SKM-1 (cell line): Measurements from ENCODE around the gene DOCK11.

Source experiments
- DNase-seq: peaks from one replicate; lab custom pipeline; 2025; ENCODE audit not compliant: unreplicated experiment; lab: John Stamatoyannopoulos, UW

DOCK11 gene

GRCh38 chrX:118623062-118623461 is 127.4 kb downstream of the DOCK11 start:
- DNase-seq: no peak

DNA sequence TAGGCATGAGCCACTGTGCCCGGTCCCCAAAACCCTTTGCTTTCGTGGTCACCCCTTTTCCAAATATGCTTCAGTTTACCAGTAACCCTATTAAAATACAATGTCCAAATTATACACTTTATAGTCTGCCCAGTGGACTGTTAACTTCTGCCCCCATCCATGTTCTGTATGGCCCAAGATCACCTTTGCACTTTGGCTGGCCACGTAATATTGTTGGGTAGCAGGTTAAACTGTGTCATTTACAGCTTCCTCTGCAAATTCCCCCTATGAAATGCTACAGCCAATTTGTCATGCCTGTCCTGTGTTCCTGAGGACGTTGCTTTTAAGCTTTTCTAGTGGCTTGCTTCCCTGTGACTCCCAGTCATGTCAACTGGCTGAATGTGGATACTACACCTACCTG is 130.7 kb downstream of the DOCK11 start:
- DNase-seq: no peak

- no peak for DNase-seq
These were observed 131.6 kb downstream of the DOCK11 start for GRCh38 chrX:118627084-118627758.

GRCh38 chrX:118630848-118631247 is 135.2 kb downstream of the DOCK11 start:
- DNase-seq: peak; percentile 56

- peak; percentile 27 for DNase-seq
These were observed 136.0 kb downstream of the DOCK11 start for GRCh38 chrX:118631586-118631985.

DNA sequence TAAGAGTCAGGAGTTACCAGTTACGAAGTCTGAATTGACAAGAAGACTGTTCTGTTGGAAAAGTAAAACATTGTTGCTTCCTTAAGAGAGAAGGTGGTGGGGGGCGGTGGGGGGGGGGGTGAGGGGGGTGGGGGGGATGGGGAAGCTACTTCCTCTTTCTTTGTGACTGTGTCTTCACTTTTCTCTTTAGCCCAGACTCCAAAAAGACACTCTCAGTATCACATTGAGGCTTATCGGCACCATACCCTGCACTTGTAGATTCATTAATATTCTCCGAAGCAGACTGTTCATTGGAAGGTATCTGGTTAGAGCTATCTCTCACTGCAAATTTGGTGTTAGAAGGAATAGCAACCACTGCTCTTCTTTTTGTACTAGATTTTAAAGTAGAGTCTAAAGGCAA is 137.2 kb downstream of the DOCK11 start:
- peak; percentile 15 for DNase-seq

DNA sequence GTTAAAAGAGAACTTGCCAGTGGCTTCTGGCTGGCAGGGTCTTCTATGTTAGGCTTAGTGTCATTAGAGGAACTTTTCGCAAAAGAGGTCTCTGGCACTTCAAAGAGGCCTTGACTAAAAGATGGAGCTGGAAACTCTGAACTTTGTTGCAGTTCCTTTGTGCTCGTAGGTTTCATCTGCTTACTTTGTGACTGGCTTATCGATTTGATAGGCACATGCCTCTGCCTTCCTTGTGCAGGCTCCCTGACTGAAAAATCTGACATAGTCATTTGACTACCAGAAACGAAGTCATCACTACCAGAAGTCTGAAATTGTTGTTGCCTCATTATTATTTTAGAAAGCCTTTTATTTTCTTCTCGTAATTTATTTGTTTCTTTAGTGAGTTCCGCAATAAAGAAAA is 137.9 kb downstream of the DOCK11 start:
- no peak for DNase-seq

DNA sequence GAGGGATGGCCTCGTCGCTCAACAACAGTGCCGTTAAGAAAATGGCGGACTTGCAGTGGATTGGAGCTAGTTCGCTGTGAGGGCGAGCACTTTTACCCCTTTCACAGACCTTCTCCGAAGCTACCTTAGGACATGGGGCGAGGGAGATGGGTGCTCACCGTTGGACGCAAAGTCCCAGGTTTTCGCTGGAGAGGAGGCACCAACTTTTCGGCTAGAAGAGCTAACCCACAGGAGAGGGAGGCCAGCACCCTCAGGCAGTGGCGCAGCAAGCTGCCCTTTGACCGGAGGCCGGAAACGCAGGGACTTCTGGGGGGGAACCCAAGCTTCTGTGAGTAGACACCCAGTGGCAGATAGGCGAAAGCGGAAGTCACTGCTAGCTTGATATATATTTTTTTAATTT is 138.7 kb downstream of the DOCK11 start:
- DNase-seq: no peak

- no peak for DNase-seq
These were observed 142.4 kb downstream of the DOCK11 start for GRCh38 chrX:118637997-118638396.

DNA sequence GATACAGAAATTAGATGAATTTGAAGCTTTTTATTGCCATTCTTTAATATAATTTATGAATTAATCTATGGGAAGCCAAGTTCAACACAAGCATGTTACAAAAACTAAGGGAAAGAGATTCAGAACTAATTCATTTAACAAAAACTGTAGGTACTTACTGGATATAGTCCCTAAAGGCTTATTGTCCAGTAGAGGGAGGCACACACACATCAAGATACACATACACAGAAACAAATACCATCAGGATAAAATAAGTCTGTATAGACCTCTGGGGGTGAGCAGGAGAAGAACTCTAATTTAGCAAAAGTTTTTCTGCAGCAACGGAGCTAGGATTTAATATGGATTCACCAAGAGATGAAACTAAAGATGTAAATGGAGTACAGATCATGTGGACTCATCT is 148.8 kb downstream of the DOCK11 start:
- DNase-seq: no peak

GRCh38 chrX:118652717-118653116 is 157.1 kb downstream of the DOCK11 start:
- no peak for DNase-seq

DNA sequence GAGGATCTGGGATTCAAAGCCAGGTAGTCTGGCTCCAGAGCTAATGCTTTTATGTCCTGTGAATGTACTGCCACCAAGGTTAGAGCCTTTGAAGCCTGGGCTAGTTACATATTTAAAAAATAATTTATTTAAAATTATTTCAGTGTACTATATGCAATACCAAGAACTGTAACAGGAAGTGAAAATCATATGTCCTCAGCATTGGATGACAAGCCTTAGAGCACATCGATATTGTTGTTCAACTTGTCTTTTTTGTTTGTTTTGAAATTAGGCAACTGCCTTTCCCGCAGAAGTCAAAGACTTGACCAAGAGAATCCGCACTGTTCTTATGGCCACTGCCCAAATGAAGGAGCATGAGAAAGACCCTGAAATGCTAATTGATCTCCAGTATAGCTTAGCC is 158.7 kb downstream of the DOCK11 start:
- no peak for DNase-seq

DNA sequence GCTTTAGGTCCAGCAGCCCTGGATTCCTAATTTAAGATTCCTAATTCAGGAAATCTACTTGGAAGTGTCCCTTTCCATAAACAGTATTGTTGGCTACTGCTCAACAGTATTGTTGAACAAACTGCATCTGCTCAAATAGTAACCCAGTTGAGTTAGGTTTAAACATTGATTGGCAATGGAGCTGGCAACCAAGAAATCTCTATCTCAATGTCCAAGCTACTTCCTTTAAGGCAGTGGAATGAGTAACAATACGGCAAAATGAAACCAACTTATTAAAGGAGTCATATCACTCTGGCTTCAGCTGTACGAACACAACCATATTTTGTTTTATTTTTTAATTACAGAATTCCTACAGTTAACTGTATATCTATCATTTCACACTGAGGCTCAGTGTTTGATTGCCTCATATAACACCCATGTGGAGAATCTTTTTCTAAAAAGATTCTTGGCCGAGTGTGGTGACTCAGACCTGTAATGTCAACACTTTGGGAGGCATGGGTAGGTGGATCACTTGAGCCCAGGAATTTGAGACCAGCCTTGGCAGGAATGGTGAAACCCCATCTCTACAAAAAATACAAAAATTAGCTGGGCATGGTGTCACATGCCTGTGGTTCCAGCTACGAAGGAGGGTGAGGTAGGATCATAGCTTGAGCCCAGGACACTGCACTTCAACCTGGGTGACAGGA is 160.1 kb downstream of the DOCK11 start:
- no peak for DNase-seq

DNA sequence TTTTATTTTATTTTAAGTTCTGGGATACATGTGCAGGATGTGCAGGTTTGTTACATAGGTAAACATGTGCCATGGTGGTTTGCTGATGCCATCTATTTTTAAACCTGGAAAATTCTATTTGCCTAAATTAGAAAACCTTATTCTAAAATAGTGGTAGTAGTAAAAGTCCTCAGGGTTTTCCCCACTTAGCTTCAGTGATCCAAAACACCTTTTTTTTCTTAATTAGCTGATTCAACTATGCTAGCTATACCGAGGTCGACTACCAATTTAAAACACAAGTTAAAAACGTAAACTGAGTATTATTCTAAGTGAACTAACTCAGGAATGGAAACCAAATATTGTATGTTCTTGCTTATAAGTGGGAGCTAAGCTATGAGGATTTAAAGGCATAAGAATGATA is 161.8 kb downstream of the DOCK11 start:
- DNase-seq: no peak

DNA sequence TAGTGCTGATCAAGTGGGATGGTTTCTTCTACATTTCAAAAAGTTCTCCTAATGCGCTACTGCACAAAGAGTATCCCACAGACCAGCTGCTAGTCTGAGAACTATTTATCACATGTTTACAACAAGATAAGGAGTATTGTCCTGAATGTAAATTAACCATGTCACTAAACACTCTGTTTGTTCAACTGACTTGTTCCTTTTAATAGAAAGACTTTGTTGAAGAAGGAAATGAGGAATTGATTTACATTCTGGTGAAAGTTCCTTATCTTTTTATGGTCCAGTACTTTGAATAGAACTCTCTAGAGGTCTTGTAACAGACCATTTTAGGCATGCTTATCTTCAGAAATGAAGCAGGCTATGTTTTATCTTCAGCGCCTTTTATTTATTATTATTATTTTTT is 164.5 kb downstream of the DOCK11 start:
- no peak for DNase-seq

GRCh38 chrX:118665204-118665603 is 169.6 kb downstream of the DOCK11 start:
- DNase-seq: no peak

- DNase-seq: no peak
These were observed 170.9 kb downstream of the DOCK11 start for GRCh38 chrX:118666521-118666920.

DNA sequence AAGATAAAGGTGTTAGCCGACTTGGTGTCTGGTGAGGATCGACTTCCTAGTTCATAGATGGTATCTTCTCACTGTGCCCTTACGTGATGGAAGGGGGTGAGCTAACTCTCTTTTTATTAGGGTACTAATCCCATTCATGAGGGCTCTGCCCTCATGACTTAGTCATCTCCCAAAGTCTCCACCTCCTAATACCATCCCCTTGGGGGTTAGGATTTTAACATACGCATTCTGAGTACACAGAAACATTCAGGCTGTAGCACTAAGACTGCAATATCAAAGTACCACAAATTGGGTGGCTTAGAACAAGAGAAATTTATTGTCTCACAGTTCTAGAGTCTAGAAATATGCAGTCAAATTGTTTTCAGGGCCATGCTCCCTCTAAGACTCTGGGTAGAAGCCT is 173.8 kb downstream of the DOCK11 start:
- no peak for DNase-seq

DNA sequence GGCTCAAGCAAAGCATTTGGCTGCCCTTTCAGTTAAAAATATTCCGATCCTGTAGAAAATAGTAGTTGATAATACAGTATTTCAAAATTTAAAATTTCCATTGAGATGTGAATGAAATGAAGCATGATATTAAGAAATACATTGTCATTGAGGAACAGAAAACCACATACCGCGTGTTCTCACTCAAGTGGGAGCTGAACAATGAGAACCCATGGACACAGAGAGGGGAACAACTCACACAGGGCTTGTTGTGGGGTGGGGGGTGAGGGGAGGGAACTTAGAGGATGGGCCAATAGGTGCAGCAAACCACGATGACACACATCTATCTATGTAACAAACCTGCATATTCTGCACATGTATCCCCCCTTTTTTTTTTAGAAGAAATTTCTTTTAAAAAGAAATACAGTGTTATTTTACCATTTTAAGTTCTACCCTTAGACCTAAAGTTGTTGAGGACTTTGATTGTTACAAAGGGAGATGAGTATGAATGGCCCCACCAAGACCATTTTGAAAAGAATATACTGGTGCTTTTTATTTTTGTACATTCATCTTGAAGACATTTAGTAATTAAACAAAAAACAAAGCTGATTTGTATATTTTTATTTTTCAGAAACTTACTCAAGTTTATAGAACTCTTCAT is 179.8 kb downstream of the DOCK11 start:
- DNase-seq: no peak

GRCh38 chrX:118675966-118676349 is 180.3 kb downstream of the DOCK11 start:
- no peak for DNase-seq

DNA sequence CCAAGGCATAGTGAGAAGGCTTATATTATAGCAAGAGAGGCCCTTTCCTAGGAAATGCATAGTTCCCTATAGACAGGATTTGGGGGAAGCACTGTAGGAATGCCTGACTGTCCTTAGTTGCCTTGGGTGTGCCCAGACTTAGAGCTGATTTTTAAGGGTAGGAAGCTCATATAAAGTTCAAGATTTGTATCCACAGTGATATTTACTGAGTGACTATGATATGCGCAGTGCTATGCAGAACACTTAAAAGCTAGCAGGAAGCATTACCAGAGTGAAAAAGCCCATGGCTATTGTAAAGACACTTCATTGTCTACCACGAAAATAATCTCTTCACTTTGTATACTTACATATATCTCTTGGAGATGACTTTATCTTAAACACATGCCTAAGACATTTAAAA is 181.7 kb downstream of the DOCK11 start:
- no peak for DNase-seq

DNA sequence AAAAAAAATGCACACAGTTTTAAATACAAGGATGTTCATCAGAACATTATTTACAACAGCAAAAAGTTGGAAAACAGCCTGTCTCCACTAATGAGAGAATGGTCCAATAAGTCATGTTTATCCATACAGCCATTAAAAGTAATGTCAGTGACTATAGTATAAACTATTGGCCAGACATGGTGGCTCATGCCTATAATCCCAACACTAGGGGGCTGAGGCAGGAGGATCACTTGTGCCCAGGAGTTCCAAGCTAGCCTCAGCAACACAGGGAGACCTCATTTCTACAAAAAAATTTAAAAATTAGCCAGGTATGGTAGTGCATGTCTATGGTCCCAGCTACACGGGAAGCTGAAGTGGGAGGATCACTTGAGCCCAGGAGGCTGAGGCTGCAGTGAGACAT is 183.7 kb downstream of the DOCK11 start:
- DNase-seq: no peak
